IPS DF 19.7 (cell line): ENCODE measurements around the gene HBG1.
"Not testable (repeated sequence)": the region's sequence is repeated elsewhere in the genome, so short reads cannot be mapped to it uniquely, and the experiment has no call there.

Source experiments
- DNase-seq: peaks from one replicate; pipeline ENCODE4 v3.0.0-alpha.2; 2013; ENCODE audit warnings: low read depth, low spot score

The HBG1 gene

GRCh38 chr11:5249807-5250396 is at the start of gene HBG1:
Gene HBG1 (minus strand): TSS chr11:5249857. CDS start chr11:5249804, 53 bp downstream.
- not testable (repeated sequence) for DNase-seq

- no peak for DNase-seq
Observed at GRCh38 chr11:5298451-5298850, 48.8 kb upstream of the HBG1 start.

GRCh38 chr11:5297721-5298323 is 48.2 kb upstream of the HBG1 start:
- DNase-seq = no peak

- not testable (repeated sequence) for DNase-seq
Observed at GRCh38 chr11:5294342-5294995, 44.8 kb upstream of the HBG1 start.

GRCh38 chr11:5293028-5293427 is 43.4 kb upstream of the HBG1 start:
- no peak for DNase-seq

- DNase-seq = peak; percentile 23
Observed at GRCh38 chr11:5291207-5291838, 41.7 kb upstream of the HBG1 start.

- no peak for DNase-seq
Observed at GRCh38 chr11:5290106-5290505, 40.4 kb upstream of the HBG1 start.

GRCh38 chr11:5289696-5290095 is 40.0 kb upstream of the HBG1 start:
- no peak for DNase-seq

- no peak for DNase-seq
Observed at GRCh38 chr11:5288906-5289550, 39.4 kb upstream of the HBG1 start.

- DNase-seq = no peak
Observed at GRCh38 chr11:5288108-5288905, 38.6 kb upstream of the HBG1 start.

GRCh38 chr11:5286901-5287300 is 37.2 kb upstream of the HBG1 start:
- DNase-seq = no peak

- no peak for DNase-seq
Observed at GRCh38 chr11:5286351-5286750, 36.7 kb upstream of the HBG1 start.

GRCh38 chr11:5285703-5286340 is 36.2 kb upstream of the HBG1 start:
- no peak for DNase-seq

- DNase-seq = no peak
Observed at GRCh38 chr11:5284637-5285036, 35.0 kb upstream of the HBG1 start.

- DNase-seq = no peak
Observed at GRCh38 chr11:5283882-5284281, 34.2 kb upstream of the HBG1 start.

- DNase-seq = no peak
Observed at GRCh38 chr11:5283086-5283485, 33.4 kb upstream of the HBG1 start.

GRCh38 chr11:5282628-5283027 is 33.0 kb upstream of the HBG1 start:
- no peak for DNase-seq

- DNase-seq = no peak
Observed at GRCh38 chr11:5281596-5281995, 31.9 kb upstream of the HBG1 start.

- DNase-seq = peak; percentile 64
Observed at GRCh38 chr11:5280582-5281102, 31.0 kb upstream of the HBG1 start.

- DNase-seq = no peak
Observed at GRCh38 chr11:5279471-5280090, 29.9 kb upstream of the HBG1 start.
